GM21528 (cell line): Measurements from ENCODE around the gene CENPN.

Source experiments
- ATAC-seq: cut with Tn5 transposase; IDR thresholded peaks from one replicate; pipeline ENCODE4 v1.9.1; 2021; ENCODE audit warnings: mild to moderate bottlenecking, moderate library complexity; ENCODE audit not compliant: unreplicated experiment, low FRiP score

Gene CENPN

GRCh38 chr16:80990978-80991377 is 16.0 kb upstream of the CENPN start:
- no peak for ATAC-seq

- ATAC-seq, result no peak
Observed at GRCh38 chr16:80991792-80992430, 15.1 kb upstream of the CENPN start.

DNA sequence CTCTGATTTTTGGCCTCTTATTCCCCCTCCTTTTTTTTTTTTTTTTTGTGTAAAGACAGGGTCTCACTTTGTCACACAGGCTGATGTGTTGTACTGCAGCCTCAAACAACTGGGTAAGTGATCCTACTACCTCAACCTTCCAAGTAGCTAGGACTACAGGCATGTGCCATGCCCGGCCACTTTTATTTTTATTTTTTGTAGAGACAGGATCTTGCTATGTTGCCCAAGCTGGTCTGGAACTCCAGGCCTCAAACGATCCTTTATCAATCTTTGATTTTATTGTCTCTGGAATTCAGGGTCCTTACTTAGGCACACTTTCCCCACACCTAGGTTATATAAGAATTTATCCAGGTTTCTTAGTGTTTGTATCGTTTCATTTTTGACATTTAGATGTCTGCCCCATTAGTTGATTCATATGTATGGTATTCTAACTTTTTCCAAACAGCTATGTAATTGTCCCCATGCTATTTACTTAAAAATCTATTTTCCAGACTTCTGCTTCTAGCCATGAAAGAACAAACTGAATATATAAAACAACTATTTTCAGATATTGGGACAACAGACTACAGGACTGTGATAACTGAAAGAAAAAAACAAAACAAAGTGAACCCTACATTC is 14.2 kb upstream of the CENPN start:
- ATAC-seq, result no peak

GRCh38 chr16:80993307-80993706 is 13.7 kb upstream of the CENPN start:
- no peak for ATAC-seq

- no peak for ATAC-seq
Observed at GRCh38 chr16:80993834-80994233, 13.2 kb upstream of the CENPN start.

DNA sequence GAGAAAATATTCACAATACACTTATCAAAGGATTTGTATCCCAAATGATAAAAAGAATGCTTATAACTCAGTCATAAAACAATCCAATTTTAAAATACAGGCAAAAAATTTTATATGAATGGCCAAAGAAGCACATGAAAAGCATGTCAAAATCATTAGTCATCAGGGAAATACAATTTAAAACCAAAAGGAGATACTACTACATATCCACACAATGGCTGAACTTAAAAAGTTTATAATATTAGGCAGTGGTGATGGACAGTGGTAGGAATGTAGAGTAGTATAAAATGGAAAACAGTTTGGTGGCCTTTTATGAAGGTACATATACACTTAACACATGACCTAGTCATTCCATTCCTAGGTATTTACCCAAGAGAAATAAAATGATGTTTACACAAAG is 12.6 kb upstream of the CENPN start:
- ATAC-seq, result no peak

DNA sequence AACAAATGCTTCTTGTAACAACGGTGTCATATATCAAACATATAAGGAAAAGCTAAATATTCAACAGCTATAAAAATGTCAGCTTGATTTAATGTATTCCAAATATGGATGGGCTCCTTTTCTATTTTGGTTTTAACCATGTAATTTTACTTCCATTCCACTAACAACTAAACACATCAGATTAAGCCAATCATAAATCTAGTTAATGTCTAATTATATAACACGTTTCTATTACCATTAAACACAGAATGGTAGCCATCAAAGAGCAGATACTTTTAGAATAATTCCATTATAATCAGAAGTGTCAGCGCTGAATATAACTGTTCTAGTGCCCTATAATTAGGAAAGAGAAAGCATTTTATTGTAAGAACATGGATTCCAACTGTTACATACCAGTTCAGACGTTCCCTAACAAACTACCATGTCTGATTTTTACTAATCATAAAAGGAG is 10.3 kb upstream of the CENPN start:
- peak; percentile 32 for ATAC-seq

DNA sequence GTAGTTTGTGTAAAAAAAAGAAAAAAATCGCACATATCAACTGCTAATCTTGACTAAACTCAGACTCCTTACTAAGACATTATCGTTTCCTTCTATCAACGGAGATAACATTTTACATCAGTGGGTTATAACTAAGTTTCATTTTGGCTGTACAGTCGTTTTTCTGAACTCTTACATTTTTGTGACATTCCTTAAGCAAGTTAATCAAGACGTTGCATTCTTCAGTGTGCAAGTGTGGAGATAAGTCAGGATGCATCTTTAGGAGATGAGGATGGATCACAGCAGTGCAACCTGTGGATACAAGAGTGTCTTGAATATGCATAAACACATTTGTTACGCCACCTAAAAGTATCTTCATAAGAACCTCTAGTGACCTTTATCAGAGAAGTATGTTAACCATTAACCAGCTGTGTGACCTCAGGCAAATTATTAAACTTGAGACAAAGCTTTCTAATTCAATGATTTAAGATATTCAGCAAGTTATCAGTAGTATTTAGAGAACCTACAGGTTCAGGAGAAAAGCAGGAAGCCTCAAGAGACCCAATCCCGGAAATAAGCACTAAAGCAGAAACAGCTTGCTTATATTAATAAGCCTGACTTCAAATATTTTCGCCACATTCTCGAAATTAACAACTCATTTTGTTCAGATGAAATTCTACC is 9.7 kb upstream of the CENPN start:
- ATAC-seq, result peak; percentile 74

- ATAC-seq, result no peak
Observed at GRCh38 chr16:80997964-80998620, 8.9 kb upstream of the CENPN start.

GRCh38 chr16:81000873-81001272 is 6.1 kb upstream of the CENPN start:
- ATAC-seq, result no peak

- ATAC-seq, result no peak
Observed at GRCh38 chr16:81001330-81001729, 5.7 kb upstream of the CENPN start.

GRCh38 chr16:81003064-81003463 is 4.0 kb upstream of the CENPN start:
- no peak for ATAC-seq

DNA sequence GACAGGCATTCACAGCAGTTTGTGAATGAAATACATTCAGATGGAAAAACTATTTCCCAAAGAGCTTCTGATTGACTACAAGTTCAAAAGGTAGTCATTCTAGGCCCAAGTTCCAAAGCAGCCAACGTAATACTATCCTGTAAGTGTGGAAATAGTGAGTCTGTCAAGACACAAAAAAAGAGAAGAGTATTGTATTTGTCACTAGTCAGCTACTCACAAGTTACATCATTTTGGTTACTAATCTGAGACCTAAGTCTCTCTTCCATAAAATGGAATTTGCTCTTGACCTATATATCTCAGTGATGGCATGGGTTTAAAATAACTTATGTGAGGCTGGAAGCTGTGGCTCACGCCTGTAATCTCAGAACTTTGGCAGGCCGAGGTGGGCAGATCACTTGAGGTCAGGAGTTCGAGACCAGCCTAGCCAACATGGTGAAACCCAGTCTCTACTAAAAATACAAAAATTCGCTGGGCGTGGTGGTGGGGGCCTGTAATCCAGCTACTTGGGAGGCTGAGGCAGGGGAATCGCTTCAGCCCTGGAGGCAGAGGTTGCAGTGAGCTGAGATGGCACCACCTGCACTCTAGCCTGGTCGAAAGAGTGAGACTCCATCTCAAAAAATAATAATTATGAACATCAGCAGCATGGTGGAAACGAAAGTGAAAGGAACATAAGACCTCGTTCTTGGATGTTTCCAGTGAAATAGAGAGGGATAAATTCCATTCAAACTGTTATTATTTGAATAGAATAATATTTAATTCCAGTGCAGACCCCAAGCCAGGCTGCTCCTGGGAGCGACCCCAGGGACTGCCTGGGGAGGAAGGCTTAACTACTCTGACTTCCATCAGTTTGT is 3.2 kb upstream of the CENPN start:
- ATAC-seq, result no peak

GRCh38 chr16:81004646-81005353 is 2.2 kb upstream of the CENPN start:
- no peak for ATAC-seq

DNA sequence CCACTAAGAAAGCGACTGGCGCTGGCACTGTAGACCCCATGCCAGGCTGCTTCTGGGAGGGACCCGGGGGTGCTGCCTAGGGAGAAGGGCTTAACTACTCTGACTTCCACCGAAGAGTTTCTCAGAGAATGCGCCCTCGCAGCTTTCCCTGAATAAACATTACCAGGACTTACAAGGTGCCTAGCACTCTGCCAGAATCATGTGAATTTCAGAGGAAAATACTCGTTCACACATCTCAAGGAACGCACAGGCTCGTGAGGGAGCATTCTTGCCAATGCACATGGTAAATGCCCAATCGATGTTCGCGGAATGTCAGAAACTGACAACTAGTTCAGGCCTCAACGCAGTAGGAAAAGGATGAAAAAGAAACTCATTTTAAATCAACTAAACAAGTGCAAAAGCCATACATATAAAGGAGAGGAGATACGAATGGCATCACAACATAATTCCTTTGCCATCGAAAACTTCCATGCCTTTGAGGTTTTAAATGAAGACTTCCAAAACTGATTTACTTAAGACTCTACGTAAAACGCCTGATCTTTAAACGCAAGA is 1.3 kb upstream of the CENPN start:
- no peak for ATAC-seq

DNA sequence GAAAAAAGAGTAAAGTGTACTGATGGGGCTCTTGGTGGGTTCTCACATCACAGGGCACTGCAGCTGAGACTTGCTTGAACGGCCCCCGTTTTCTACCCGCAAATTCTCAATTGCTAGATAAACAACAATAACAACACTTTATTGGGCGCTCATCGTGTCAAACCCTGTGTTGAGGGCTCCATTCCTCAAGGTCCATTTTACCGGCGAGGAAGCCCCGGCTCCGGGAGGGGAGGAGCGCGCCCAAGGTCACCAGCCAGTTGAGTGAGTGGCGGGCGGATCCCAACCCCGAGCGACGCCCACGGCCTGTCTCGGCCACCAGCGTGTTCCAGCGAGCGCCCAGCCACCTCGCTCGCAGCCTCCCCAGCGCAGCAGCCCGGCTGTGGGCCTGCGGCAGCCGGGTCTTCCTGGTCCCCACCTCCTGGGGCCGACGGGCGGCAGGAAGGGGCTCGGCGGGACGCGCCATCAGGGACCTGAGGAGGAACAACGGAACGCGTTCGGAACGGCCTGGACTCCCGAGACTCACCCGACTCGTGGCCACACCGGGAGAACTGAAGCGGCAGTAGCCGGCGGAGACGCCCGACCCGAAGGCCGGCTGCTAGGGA is 702 bp upstream of the CENPN start:
- ATAC-seq, result peak; percentile 30

- ATAC-seq, result no peak
Observed at GRCh38 chr16:81008505-81008789, 1.4 kb downstream of the CENPN start.

GRCh38 chr16:81012974-81013373 is 6.0 kb downstream of the CENPN start:
- ATAC-seq, result no peak

DNA sequence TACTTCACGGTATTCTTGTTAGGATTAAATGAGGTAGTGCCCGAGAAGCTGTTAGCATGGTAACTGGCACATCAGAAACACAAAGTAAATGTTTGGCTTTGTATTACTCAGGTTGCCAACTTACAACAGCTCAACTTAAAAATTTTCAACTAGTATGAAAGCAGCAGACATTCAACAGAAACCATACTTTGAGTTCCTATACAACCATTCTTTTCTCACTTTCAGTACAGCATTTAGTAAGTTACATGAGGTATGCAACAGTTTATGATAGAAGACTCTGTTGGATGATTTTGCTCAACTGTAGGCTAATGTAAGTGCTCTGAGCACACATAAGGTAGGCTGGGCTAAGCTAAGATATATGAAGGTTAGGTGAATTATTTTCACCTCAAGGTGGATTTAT is 7.7 kb downstream of the CENPN start:
- no peak for ATAC-seq
